HG03280 (cell line): ENCODE results near the gene NRSN2.
"Not testable (repeated sequence)": the region's sequence is repeated elsewhere in the genome, so short reads cannot be mapped to it uniquely, and the experiment has no call there.

Experiments used
- ATAC-seq: cut with Tn5 transposase; IDR thresholded peaks from one replicate; pipeline ENCODE4 v1.9.1; 2021; ENCODE audit warnings: mild to moderate bottlenecking, moderate library complexity; ENCODE audit not compliant: unreplicated experiment

NRSN2 gene

DNA sequence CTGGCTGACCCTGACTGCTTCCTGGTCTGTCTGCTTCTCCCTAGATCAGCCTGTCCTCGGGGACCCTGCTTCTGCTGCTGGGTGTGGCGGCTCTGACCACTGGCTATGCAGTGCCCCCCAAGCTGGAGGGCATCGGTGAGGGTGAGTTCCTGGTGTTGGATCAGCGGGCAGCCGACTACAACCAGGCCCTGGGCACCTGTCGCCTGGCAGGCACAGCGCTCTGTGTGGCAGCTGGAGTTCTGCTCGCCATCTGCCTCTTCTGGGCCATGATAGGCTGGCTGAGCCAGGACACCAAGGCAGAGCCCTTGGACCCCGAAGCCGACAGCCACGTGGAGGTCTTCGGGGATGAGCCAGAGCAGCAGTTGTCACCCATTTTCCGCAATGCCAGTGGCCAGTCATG, 6.3 kb downstream of the NRSN2 start:
- no peak for ATAC-seq

DNA sequence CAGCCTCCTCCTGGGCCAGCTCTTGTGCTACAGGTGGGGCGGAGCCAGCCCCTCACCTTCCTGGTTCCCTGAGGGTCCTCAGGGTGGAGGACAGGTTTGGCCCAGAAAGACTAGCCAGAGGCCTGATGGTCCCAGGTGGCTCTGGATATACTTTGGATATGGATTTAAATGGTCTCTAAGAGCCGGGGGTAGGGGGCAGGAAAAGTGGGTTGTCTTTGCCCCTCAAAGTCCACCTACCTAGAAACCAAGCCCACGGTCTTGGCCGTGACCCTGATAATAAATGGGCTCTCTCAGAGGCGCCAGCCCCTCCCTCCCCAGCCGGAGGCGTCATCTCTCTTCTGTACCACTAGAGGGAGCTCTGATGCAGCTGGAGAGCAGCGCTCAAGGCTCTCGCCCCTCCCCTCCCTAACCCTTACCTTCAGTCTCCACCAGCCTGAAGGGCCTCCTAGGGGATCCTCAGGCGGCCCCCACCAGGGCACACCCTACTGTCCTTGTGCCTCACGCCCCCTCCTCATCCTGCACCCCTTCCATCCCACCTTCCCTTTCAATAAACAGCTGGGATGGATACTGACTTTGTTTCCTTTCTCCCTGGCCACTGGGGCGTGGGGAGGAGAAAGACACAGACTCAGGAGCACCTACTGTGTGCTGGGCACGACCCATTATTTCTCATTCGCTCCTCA, 7.5 kb downstream of the NRSN2 start:
- peak; percentile 95 for ATAC-seq

DNA sequence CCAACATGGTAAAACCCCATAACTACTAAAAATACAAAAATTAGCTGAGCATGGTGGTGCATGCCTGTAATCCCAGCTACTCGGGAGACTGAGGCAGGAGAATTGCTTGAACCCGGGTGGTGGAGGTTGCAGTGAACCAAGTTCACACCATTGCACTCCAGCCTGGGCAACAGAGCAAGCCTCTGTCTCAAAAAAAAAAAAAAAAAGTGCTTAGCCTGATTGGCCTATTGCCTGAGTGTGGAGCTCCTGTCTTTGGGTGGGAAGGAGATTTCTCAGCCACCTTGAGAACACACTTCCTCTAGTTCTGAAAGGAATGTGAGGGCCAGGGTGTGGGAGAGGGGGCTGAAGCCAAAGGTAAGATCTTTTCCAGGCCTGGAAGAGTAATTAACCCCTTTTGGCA, 9.2 kb downstream of the NRSN2 start:
- ATAC-seq, result not testable (repeated sequence)

DNA sequence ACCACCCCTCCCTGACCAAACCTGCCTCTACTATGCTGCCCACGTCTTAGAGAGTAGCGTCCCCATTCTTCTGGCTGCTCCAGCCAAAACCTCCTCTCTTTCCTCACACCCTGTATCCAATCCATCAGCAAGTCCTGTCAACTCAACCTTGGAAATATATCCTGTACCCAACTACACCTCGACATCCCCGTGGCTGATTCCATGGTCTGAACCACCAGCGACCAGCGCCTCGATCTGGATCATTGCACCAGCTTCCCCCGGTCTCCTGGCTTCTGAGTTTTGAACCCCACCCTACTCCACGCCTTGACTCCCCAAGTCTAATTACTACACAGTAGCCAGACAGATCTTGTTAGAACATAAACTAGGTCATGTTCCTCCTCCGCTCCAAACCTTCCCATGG, 9.8 kb downstream of the NRSN2 start:
- ATAC-seq, result no peak

DNA sequence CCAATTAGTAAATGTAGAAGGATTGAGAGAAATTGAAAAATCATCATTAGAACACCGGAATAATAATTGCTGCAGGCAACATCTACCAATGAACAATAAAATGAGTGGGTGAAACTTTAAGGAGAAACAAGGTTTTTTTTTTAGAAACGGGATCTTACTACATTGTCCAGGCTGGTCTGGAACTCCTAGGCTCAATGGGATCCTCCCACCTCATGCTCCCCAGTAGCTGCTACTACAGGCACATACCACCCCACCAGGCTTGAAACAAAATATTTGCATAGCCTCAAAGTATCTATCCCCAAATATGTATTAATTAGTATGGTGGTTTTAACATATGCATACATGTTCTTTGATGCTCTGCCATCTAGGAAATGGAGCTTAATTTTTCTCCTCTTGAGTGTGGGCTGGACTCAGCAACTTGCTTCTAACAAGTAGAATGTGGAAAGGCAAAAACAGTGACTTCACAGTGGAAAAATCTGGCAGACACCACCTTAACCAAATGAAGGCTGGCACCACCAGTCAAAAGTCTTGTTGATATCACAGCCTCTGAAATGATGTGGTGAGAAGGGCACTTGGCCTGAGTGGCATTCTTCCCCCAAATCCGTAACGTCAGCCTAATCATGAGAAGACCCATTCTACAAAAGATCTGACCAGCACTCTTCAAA, 12.1 kb downstream of the NRSN2 start:
- ATAC-seq, result no peak

DNA sequence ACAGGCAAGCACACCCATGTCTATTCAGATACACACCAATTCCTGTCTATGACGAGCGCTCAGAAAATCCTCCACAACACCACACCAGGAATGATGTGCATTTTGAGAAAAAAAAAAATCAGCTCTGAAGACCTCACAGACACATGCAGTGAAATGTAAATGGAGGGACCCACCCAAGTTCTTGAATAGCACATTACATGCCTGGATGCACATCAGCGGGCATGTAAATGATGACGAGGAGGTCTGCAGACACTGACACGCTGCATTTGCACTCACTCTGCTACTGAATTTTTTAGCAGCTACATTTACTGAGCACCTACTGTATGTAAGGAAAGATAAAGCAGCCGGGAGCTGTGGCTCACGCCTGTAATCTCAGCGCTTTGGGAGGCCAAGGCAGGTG, 14.7 kb downstream of the NRSN2 start:
- ATAC-seq, result no peak

DNA sequence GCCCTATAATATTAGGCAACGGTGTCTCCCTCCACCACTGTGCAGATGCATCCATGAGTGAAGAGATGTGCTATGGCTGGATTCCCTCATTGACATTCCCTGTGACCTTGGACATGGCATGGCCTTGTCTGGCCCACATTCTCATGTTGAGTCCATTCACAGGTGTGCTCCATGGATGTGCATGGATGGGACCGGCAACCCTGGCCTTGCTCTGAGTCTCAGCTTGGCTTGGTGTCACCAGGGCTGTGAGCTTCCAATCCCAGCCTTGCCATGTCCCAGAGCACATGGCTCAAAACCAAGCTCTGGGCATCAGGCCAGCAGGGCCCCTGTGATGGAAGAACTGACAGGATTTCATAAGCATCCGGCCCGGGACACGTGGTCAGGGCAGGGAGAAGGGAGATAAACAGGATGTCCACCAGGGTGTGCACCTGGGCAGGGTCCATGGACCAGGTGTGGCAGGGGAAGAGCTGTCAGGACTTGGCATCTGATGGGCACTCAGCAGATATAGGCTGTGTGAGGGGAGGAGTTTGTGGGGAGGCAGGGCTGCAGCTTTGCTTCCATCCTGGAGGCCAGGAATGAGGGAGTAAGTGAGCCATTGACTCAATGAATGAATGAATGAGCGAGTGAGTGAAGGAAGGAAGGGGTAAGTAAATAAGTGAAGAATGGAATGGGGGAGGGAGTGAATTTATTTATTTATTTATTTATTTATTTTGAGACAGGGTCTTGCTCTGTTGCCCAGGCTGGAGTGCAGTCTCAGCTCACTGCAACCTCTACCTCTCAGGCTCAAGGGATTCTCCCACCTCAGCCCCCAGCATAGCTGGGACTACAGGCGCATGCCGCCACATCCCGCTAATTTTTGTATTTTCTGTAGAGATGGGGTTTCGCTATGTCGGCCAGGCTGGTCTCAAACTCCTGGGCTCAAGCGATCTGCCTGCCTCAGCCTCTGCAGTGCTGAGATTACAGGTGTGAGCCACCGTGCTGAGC, 15.7 kb downstream of the NRSN2 start:
- ATAC-seq, result no peak

DNA sequence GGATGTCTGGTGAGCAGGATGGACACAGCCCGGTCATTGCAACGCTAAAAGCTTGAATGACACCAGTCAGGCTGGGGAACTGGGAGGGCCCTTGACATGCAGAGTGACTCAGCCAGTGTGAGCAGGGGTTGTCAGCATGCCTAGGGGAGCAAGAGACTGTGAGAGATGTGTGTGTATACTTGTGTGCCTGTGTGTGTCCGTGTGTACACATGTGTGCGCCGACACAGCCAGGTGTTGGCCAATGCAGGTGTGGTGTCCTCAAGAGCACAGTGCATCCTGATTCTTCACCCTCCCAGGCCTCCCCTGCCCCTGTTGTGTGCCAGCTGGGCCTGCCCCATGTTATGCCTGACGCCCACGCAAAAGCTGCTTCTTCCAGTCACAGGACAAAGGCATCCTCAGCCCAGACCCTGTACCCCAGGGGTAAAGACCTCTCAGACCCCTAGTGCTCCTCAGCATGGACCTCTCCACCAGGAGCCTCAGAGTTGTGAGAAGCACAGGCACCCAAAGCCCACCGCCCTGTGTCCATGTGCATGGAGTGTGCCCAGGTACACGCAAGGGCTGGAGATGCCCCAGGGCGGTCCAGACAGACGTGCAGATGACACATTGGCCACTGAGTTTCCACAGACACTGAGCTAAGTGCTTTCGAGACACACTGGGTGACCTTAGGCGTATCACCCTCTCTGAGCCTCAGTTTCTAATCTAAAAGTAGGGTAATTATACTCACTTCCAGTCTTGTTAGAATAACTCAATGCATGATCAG, 16.6 kb downstream of the NRSN2 start:
- no peak for ATAC-seq

DNA sequence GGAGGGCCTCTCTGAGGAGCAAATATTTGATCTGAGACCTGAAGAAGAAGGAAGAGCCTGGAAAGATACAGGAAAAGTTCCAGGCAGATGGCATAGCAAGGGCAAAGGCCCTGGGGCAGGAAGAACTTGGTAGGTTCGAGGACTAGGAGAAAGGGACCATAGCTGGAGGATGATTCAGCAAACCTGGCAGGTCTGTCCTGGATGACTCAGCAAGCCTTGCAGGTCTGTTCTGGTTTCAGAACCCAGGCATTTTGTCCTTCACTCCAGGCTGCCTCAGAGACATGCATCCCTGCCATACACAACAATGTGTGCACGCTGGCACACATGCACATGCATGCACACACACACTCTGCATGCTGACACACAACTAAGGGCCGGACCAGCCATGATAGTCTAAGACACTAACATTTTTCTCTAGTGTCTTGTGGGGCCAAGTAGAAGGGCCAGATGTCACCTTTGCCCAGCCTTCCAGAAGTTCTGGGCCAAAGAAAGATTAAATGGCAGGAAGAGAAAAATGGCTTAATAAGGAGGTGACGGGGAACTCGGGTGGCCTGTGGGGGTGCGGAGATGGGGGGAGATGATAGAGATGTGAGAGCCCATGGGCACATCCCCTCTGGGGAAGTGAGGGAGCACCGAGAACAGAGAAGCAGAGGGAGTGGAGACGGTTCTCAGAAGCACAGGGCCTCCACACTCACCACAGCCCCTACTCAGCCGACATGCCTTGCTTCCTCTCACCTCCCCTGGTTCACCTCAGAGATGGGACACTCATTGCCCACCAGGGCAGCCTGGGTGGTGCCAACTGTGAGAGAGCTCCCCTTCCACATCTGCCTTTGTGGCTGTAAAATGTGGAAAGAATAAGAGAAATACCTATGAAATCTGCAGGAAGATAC, 18.2 kb downstream of the NRSN2 start:
- ATAC-seq, result no peak

DNA sequence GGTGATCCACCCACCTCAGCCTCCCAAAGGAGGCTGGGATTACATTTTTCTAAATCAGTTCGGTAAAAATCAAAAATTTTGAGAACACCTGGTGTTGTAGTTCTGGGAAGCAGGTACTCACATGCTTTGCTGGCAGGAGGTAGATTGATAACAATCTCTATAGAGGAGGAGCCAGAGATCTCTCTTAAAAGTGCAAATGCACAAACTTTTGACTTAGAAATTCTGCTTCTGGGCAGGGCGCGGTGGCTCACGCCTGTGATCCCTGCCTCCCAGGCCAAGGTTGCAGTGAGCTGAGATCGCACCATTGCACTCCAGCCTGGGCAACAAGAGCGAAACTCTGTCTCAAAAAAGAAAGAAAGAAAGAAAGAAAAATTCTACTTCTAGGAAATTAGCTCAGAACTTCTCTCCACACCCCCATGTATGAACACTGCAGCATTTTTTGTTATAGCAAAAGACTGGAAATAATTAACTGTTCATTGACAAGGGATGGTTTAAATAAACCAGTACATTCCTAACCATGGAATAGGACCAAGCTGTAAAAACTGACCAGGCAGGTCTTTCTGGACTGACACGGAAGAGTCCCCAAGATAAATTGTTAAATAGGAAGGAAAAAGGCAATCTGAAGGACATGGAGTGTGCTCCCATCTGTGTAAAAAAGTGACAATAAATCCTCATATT, 19.3 kb downstream of the NRSN2 start:
- no peak for ATAC-seq

DNA sequence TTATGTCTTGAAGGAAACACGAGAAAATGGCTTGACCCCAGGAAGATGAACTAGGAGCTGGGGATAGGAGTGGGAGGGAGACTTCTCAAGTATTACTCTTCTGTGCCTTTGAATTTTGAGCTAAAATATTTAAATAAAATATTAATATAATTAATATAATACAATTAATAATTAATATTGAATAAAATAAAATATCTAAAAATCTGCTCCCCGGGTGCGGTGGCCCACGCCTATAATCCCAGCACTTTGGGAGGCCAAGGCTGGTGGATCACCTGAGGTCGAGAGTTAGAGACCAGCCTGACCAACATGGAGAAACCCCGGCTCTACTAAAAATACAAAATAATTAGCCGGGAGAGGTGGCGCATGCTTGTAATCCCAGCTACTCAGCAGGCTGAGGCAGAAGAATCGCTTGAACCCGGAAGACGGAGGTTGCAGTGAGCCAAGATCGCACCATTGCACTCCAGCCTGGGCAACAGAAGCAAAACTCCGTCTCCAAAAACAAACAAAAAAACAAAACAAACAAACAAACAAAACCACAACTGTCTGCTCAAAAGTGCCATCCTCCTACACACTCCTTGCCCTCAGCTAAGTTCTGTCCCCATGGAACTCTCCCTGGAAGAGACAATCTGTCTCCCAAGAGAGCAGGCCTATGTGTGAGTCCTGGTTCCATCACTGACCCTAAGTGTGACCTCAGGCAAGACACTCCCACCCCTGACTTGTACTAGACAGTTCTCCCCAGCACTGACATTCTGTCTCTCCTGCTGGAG, 20.0 kb downstream of the NRSN2 start:
- ATAC-seq, result no peak

DNA sequence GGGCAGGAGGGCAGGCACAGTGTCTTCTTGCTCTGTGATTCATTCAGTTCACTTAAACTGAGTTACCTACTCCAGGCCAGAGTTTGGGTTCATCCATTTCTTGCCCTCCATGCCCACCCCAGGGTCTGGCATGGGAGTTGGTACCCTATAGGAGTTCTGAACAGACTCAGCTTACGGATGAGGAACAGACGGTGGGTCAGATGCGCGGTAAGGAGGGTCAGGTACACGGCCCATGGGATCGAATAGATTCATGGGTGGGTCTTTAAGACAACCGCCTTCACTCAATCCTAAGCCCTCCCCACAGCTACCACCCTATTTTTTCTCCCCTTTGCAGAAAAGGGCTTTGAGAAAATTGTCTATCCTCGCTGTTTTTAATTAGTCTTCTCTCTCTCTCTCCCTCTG, 20.6 kb downstream of the NRSN2 start:
- no peak for ATAC-seq

DNA sequence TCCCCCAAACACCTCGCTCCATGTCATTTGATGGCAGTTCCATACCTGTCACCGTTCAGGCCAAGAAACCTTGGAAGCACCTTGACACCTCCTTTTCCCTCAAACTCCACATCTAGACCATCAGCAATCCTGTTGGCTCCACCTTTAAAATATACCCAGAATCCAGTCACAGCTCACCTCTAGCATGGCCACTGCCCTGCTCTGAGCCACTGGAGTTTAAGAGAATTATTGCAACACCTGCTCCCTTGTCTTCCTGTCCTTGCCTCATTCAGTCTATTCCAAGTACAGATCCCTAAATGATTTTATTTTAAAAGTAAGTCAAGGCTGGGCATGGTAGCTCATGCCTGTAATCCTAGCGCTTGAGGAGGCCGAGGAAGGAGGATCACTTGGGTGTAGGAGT, 22.0 kb downstream of the NRSN2 start:
- no peak for ATAC-seq

DNA sequence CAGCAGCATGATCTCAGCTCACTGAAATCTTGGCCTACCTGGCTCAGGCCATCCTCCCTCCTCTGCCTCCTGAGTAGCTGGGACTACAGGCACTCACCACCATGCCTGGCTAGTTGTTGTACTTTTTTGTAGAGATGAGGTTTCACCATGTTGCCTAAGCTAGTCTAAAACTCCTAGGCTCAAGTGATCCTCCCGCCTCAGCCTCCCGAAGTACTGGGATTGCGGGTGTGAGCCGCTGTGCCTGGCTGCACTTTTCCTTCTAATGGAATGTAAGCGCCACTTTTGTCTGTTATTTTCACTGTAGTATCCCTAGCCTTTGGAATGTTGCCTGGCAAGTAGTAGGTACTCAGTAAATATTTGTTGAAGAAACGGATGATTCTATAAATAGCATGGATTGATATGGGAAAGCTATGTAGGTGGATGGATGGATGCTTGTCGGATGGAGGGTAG, 23.3 kb downstream of the NRSN2 start:
- no peak for ATAC-seq

DNA sequence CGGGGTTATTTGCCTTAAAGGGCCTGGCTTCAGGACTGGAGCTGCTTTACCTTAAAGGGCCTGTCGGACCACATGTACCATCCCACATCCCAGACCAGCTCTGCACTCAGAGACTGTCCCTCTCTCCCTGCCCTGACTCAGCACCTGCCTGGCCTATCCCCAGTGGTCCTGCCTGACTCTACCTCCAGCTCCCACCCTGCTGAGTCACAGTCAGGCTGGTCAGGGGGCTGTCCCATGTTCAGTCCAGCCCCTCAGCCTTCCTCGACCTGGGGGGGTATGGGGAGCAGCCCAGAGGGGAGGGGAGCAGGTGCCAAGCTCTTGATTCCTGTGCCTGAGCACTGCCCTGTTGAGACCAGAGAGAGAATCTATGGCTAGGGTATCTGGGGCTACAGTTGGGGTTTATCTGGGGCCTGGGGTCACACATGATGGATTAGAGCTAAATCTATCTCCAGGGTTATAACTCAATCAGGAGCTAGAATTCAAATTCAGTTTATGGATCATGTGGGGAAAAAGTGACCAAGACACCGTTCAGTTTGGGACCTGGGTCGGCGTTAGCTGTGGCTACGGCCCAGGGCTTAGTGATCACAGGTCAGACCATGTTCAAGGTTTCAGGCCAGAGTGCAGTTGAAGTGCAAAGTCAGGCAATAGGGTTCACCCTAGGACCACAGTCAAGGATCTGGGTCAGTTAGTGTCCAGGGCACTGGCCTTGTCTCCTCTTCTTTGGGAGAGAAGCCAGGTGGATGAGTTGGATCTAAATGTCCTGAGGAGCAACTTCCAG, 24.3 kb downstream of the NRSN2 start:
- no peak for ATAC-seq

DNA sequence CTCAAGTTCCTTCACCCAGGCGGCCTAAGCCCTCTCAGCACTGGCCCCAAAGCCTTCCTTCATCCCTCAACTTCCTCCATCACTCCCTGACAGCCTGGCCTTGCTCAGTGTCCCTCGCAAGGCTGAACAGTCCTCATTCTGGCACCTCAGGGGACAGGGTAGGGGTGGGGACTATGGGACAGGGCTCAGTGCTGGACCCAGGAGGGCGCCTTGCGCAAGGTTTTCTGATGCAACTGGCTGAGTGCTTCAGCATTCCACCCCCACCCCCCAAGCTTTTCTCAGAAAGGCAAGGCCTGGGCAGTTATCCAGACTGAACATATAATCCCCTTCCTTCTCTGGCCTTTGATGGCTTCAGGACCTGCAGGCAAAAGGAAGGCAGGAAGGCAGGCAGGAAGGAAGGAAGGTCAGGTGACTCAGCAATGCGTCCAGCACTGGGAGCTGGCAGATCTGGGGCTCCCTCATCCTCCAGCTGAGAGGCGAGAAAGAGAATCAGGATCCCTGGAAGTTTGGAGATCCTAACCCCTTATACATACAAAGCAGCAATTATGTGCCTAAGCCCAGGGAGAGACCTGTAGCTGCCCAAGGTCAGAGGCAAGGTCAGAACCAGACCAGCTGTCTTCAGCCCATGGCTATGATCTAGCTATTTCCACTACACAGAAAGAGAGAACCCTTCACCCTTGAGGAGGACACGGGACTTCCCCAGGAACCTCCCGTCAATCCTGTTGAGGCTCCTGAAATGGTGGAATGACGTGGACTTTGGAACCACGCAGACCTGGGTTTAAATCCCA, 25.0 kb downstream of the NRSN2 start:
- no peak for ATAC-seq

DNA sequence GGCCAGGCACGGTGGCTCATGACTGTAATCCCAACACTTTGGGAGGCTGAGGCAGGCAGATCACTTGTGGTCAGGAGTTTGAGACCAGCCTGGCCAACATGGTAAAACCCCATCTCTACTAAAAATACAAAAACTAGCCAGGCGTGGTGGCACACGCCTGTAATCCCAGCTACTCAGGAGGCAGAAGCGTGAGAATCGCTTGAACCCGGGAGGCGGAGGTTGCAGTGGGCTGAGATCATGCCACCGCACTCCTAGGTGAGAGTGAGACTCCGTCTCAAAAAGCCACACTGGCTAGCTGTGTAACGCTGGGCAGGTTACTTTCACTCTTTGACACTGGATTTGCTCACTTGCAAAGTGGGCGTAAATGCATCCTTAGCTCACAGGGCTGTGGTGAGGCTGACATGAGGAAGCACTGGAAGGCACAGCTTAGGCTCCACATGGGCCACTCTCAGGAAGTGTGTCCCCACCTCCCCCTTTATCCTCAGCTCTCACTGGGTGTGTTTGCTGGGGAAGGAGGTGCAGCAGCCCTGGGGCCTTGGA, 25.7 kb downstream of the NRSN2 start:
- not testable (repeated sequence) for ATAC-seq
